SK-N-SH treated with all-trans-retinoic acid at 6 μM for 48 hours (cell line): Measurements from ENCODE around the gene BOK.

Experiments used
- ATAC-seq: fragments of 200-7000 bp; cut with Tn5 transposase; 3 replicates; pipeline ENCODE4 v1.9.1; 2020; ENCODE audit warnings: mild to moderate bottlenecking, moderate library complexity
- ARNTL ChIP-seq: fragments of 450-650 bp; formaldehyde crosslinking; IDR thresholded peaks from 2 replicates; pipeline ENCODE4 v1.5.0; 2020; ENCODE audit warnings: low read depth, mild to moderate bottlenecking, moderate library complexity, borderline replicate concordance
- BACH2 ChIP-seq: fragments of 250-450 bp; sonication (Bioruptor Pico); IDR thresholded peaks from 2 replicates; pipeline ENCODE4 v1.9.0; 2021; ENCODE audit warnings: mild to moderate bottlenecking, borderline replicate concordance
- CREB5 ChIP-seq: fragments of 250-450 bp; sonication (Bioruptor Pico); IDR thresholded peaks from 2 replicates; pipeline ENCODE4 v1.5.1; 2020; ENCODE audit warnings: low read depth, mild to moderate bottlenecking, moderate library complexity
- CSDC2 ChIP-seq: fragments of 250-450 bp; sonication (Bioruptor Pico); IDR thresholded peaks from 2 replicates; pipeline ENCODE4 v1.5.0; 2020; ENCODE audit warnings: mild to moderate bottlenecking, moderate library complexity
- CSRNP3 ChIP-seq: fragments of 250-450 bp; sonication (Bioruptor Pico); IDR thresholded peaks from 2 replicates; pipeline ENCODE4 v1.5.1; 2021; ENCODE audit warnings: mild to moderate bottlenecking, moderate library complexity
- GLIS3 ChIP-seq: fragments of 250-450 bp; sonication (Bioruptor Pico); IDR thresholded peaks from 2 replicates; pipeline ENCODE4 v1.5.0; 2020; ENCODE audit warnings: mild to moderate bottlenecking, moderate library complexity
- ISL1 ChIP-seq: fragments of 250-450 bp; sonication (Bioruptor Pico); IDR thresholded peaks from 2 replicates; pipeline ENCODE4 v2.1.2; 2022; ENCODE audit warnings: mild to moderate bottlenecking, moderate library complexity
- OSR1 ChIP-seq: fragments of 250-450 bp; sonication (Bioruptor Pico); IDR thresholded peaks from 2 replicates; pipeline ENCODE4 v1.8.0; 2022; ENCODE audit warnings: moderate library complexity, mild to moderate bottlenecking, inconsistent platforms
- PATZ1 ChIP-seq: fragments of 250-450 bp; sonication (Bioruptor Pico); IDR thresholded peaks from 2 replicates; pipeline ENCODE4 v1.8.0; 2020; ENCODE audit warnings: mild to moderate bottlenecking, moderate library complexity, borderline replicate concordance
- POU6F1 ChIP-seq: fragments of 250-450 bp; sonication (Bioruptor Pico); IDR thresholded peaks from 2 replicates; pipeline ENCODE4 v1.8.0; 2021; ENCODE audit warnings: low read depth, mild to moderate bottlenecking, moderate library complexity, borderline replicate concordance
- PPARA ChIP-seq: fragments of 250-450 bp; sonication (Bioruptor Pico); IDR thresholded peaks from 2 replicates; pipeline ENCODE4 v1.5.0; 2020; ENCODE audit warnings: mild to moderate bottlenecking, borderline replicate concordance
- RARB ChIP-seq: fragments of 250-450 bp; sonication (Bioruptor Pico); IDR thresholded peaks from 2 replicates; pipeline ENCODE4 v1.8.0; 2021; ENCODE audit warnings: mild to moderate bottlenecking, moderate library complexity
- SNAI2 ChIP-seq: fragments of 250-450 bp; sonication (Bioruptor Pico); IDR thresholded peaks from 2 replicates; pipeline ENCODE4 v1.5.0; 2020; ENCODE audit warnings: mild to moderate bottlenecking, moderate library complexity
- TOX ChIP-seq: fragments of 250-450 bp; sonication (Bioruptor Pico); IDR thresholded peaks from 2 replicates; pipeline ENCODE4 v1.8.0; 2021; ENCODE audit warnings: mild to moderate bottlenecking, moderate library complexity, borderline replicate concordance
- TSHZ2 ChIP-seq: fragments of 250-450 bp; sonication (Bioruptor Pico); IDR thresholded peaks from 2 replicates; pipeline ENCODE4 v1.5.0; 2020; ENCODE audit warnings: mild to moderate bottlenecking, moderate library complexity
- ZC3H10 ChIP-seq: fragments of 250-450 bp; sonication (Bioruptor Pico); IDR thresholded peaks from 2 replicates; pipeline ENCODE4 v1.5.1; 2021; ENCODE audit warnings: mild to moderate bottlenecking, moderate library complexity
- ZNF70 ChIP-seq: fragments of 450-650 bp; formaldehyde crosslinking; IDR thresholded peaks from 2 replicates; pipeline ENCODE4 v1.5.0; 2020; ENCODE audit warnings: mild to moderate bottlenecking, moderate library complexity

BOK gene

GRCh38 chr2:241530571-241530970 lies 28.0 kb upstream of the BOK start:
- ATAC-seq, result no peak
- no peak for TF ChIP-seq ISL1
- TF ChIP-seq CREB5 (CRISPR knock-in tag), result no peak
- TF ChIP-seq ZC3H10 (CRISPR knock-in tag), result no peak
- TF ChIP-seq BACH2 (CRISPR knock-in tag), result no peak
- TF ChIP-seq CSRNP3, result no peak
- TF ChIP-seq RARB (CRISPR knock-in tag), result no peak
- TF ChIP-seq SNAI2 (CRISPR knock-in tag), result no peak
- no peak for TF ChIP-seq PATZ1 (CRISPR knock-in tag)
- TF ChIP-seq TSHZ2 (CRISPR knock-in tag), result no peak

GRCh38 chr2:241531161-241531722 lies 27.3 kb upstream of the BOK start:
- TF ChIP-seq BACH2 (CRISPR knock-in tag) (no peak), POU6F1 (no peak), TOX (CRISPR knock-in tag) (no peak), CREB5 (CRISPR knock-in tag) (no peak), TSHZ2 (CRISPR knock-in tag) (no peak), GLIS3 (CRISPR knock-in tag) (no peak), ARNTL (CRISPR knock-in tag) (no peak), CSDC2 (no peak), ZNF70 (no peak), PPARA (no peak), OSR1 (no peak)
- ATAC-seq, result no peak
